Ovary (tissue), 9 donors: ENCODE measurements around the gene MTUS2. TPM values are rescaled to one million over a fixed set of nuclear protein-coding genes. Genes with fewer than 3 reads are reported as not detected.

ENCODE experiments used
- DNase-seq, 5 donors: peaks; one replicate each; pipeline ENCODE4 v3.0.0-alpha.2; 2019 to 2020
- H3K27ac ChIP-seq, 2 donors: fragments of 200-600 bp; one replicate each; pipeline versions ENCODE4 v1.5.1 to v1.8.0; 2019 to 2022
- H3K27me3 ChIP-seq: fragments of 200-600 bp; one replicate; pipeline ENCODE4 v1.8.0; 2022
- H3K36me3 ChIP-seq: fragments of 200-600 bp; sonication (generic); one replicate; pipeline ENCODE4 v1.5.1; 2019
- H3K4me1 ChIP-seq: one replicate; pipeline ENCODE4 v1.8.1; 2013; ENCODE audit warnings: mild to moderate bottlenecking, moderate library complexity; ENCODE audit not compliant: insufficient read depth
- H3K4me3 ChIP-seq: fragments of 200-600 bp; sonication (generic); one replicate; pipeline ENCODE4 v1.5.1; 2017
- H3K9me3 ChIP-seq, 2 donors: fragments of 200-600 bp in 1 of 2; sonication (generic) in 1 of 2; one replicate each; pipeline versions ENCODE4 v1.5.1 to v1.8.1; 2013 to 2019; ENCODE audit warnings: mild to moderate bottlenecking in 1 of 2, moderate library complexity in 1 of 2
- CTCF ChIP-seq, 3 donors: fragments of 450-650 bp in 2 of 3; fragments of 200-600 bp in 1 of 3; IDR thresholded peaks; one replicate each; pipeline versions ENCODE4 v1.5.1 to v1.8.0; 2016 to 2022; ENCODE audit warnings: antibody characterized with exemption in 3 of 3, mild to moderate bottlenecking in 1 of 3
- EP300 ChIP-seq: sonication (generic); formaldehyde crosslinking; IDR thresholded peaks from one replicate; pipeline ENCODE4 v1.6.1; 2017; ENCODE audit warnings: antibody characterized with exemption
- POLR2A ChIP-seq: fragments of 450-650 bp; IDR thresholded peaks from one replicate; pipeline ENCODE4 v1.6.1; 2017; ENCODE audit warnings: antibody characterized with exemption, mild to moderate bottlenecking, moderate library complexity
- WGBS, 3 donors: extraction: QIAGEN DNeasy Blood & Tissue Kit in 1 of 3; methylation state at CpG; one replicate each; pipeline versions ENCODE4 v1.1.5 to v1.1.7; 2013 to 2017; 5-methylcytosine and 5-hydroxymethylcytosine counted together
- intact Hi-C, 4 donors: fragments of 100-400 bp; cut with DNase I; formaldehyde crosslinking; loops; one replicate each; pipeline versions ENCODE4 v1.11.0 to v1.15.1; 2022 to 2023
- polyA plus RNA-seq, 2 donors: library from polyadenylated mRNA; stranded (reverse); fragments of 200-250 nt in 1 of 2; fragments of 350-450 nt in 1 of 2; fragmentation: Illumina TruSeq in 1 of 2; extraction: RNeasy Lipid Tissue Mini Kit (QIAGEN cat#74804) in 1 of 2; gene quantifications; one replicate each; pipeline ENCODE4 v1.2.3, GENCODE V29; 2013 to 2014
- total RNA-seq, 7 donors: library from RNA; depleted of rRNA in 2 of 7; stranded (reverse); fragments of >200 nt in 2 of 7; fragmentation: NEBNext Ultra II Directional in 3 of 7; extraction: Animal tissue kit (Norgen Biotek cat#: 25700) in 3 of 7; gene quantifications; one replicate each; pipeline versions ENCODE4 v1.1.0 to v1.2.4, GENCODE V29; 2016 to 2023
- donor health status: DM: no; HTN: no; CAD: no; lungs with moderate emphysema.
- donor health status: DM: no; HTN: no; CAD: no.
- donor health status: Bipolar disorder and iron deficiency.
- donor health status: DM: yes; HTN: yes; CAD: no.
- donor health status: DM: no; HTN: no; CAD: no.
- donor health status: DM: yes; HTN: yes; CAD: no.

MTUS2 gene
- total and polyA plus RNA-seq, 9 donors, result 1.5 to 8.7 (median 5.4) TPM

- intact Hi-C loops, result no loop called here
- 92 to 94% (median 92%) methylated on average over 15 of the region's 15 CpGs for WGBS, 3 donors
- TF ChIP-seq POLR2A, result no peak
- TF ChIP-seq CTCF (IDR thresholded peaks at IDR 0.05), result no peak
- no peak for TF ChIP-seq EP300
Observed at GRCh38 chr13:29100758-29101157, 280.6 kb downstream of the MTUS2 start.

GRCh38 chr13:29101409-29101808 is 281.3 kb downstream of the MTUS2 start:
- no peak for TF ChIP-seq POLR2A
- TF ChIP-seq EP300, result no peak
- no peak for TF ChIP-seq CTCF (IDR thresholded peaks at IDR 0.05)
- Histone ChIP-seq H3K27me3 (no peaks in the 10 kb centered on the region), H3K4me3 (no peak overlapping the region), H3K9me3 (no peaks in the 10 kb centered on the region), H3K36me3 (no peaks in the 10 kb centered on the region), H3K4me1 (no peaks in the 10 kb centered on the region), H3K27ac (no peak overlapping the region)
- 55 to 62% (median 56%) methylated on average over 2 of the region's 2 CpGs for WGBS, 3 donors
- no peak for DNase-seq
- intact Hi-C loops, result no loop called here

More at GRCh38 chr13:29100758-29101157, 280.6 kb downstream of the MTUS2 start:
- DNase-seq, result no peak
- no peak overlapping the region for H3K4me3 ChIP-seq
- H3K27ac ChIP-seq, result no peak overlapping the region
- no peaks in the 10 kb centered on the region for H3K9me3 ChIP-seq
- no peaks in the 10 kb centered on the region for H3K27me3 ChIP-seq
- H3K4me1 ChIP-seq, result no peaks in the 10 kb centered on the region
- no peaks in the 10 kb centered on the region for H3K36me3 ChIP-seq

- no peaks in the 10 kb centered on the region for H3K27me3 ChIP-seq
- H3K27ac ChIP-seq, result no peak overlapping the region
- TF ChIP-seq CTCF (IDR thresholded peaks at IDR 0.05) (no peak), POLR2A (no peak), EP300 (no peak)
- WGBS, 3 donors, result 66 to 72% (median 68%) methylated on average over 3 of the region's 3 CpGs
- no peaks in the 10 kb centered on the region for H3K4me1 ChIP-seq
- intact Hi-C loops, result no loop called here
- no peak for DNase-seq
- no peaks in the 10 kb centered on the region for H3K36me3 ChIP-seq
- H3K4me3 ChIP-seq, result no peak overlapping the region
- H3K9me3 ChIP-seq, result no peaks in the 10 kb centered on the region
Observed at GRCh38 chr13:29101905-29102304, 281.8 kb downstream of the MTUS2 start.

GRCh38 chr13:29103065-29103800 is 283.1 kb downstream of the MTUS2 start:
- DNase-seq, result no peak
- H3K4me1 ChIP-seq, result no peaks in the 10 kb centered on the region
- TF ChIP-seq CTCF (IDR thresholded peaks at IDR 0.05), result no peak
- no peak for TF ChIP-seq EP300
- TF ChIP-seq POLR2A, result no peak
- intact Hi-C loops, result no loop called here
- no peak overlapping the region for H3K27ac ChIP-seq
- WGBS, 3 donors, result 71 to 75% (median 74%) methylated on average over 11 of the region's 11 CpGs
- H3K9me3 ChIP-seq, result no peaks in the 10 kb centered on the region
- H3K4me3 ChIP-seq, result no peak overlapping the region
- no peaks in the 10 kb centered on the region for H3K27me3 ChIP-seq
- no peaks in the 10 kb centered on the region for H3K36me3 ChIP-seq
